A673 (cell line): ENCODE measurements around the gene HINT3. TPM values are rescaled to one million over a fixed set of nuclear protein-coding genes. Genes with fewer than 3 reads are reported as not detected.

Experiments
- BruUV-seq: library from RNA; stranded (reverse); fragments of 400-500 nt; replicated peaks from 2 replicates; lab custom pipeline; 2021; lab: Mats Ljungman, UMichigan
- CTCF ChIA-PET: fragments of 300-600 bp; sonication (Branson Sonifier 250); formaldehyde crosslinking; loops from one replicate; lab custom pipeline; 2022; ENCODE audit warnings: antibody characterized with exemption; lab: Charles Lee
- POLR2A ChIA-PET: fragments of 300-600 bp; sonication (Branson Sonifier 250); formaldehyde crosslinking; loops from one replicate; lab custom pipeline; 2022; ENCODE audit warnings: antibody characterized with exemption; ENCODE audit not compliant: low non-redundant PET; lab: Charles Lee
- DNase-seq: peaks from one replicate; pipeline ENCODE4 v3.0.0-alpha.2; 2015; ENCODE audit warnings: low spot score
- H3K27ac ChIP-seq: fragments of 200-600 bp; sonication (generic); 2 replicates; pipeline ENCODE4 v1.5.1; 2016; ENCODE audit warnings: mixed run types, low read depth, mild to moderate bottlenecking, mixed read lengths, antibody characterized with exemption, low read length; ENCODE audit not compliant: poor library complexity, severe bottlenecking
- H3K27me3 ChIP-seq: fragments of 200-600 bp; sonication (generic); replicated peaks from 2 replicates; pipeline ENCODE4 v1.6.1; 2017; ENCODE audit warnings: mixed run types, low read depth, mild to moderate bottlenecking, mixed read lengths, antibody characterized with exemption, low read length; ENCODE audit not compliant: insufficient read depth, poor library complexity
- H3K36me3 ChIP-seq: fragments of 200-600 bp; sonication (generic); 2 replicates; pipeline ENCODE4 v1.6.1; 2016; ENCODE audit warnings: mixed run types, mild to moderate bottlenecking, mixed read lengths, antibody characterized with exemption, low read length; ENCODE audit not compliant: insufficient read depth, poor library complexity, severe bottlenecking
- H3K4me1 ChIP-seq: fragments of 200-600 bp; sonication (generic); 2 replicates; pipeline ENCODE4 v1.6.1; 2017; ENCODE audit warnings: mixed run types, mild to moderate bottlenecking, mixed read lengths, antibody characterized with exemption, low read length; ENCODE audit not compliant: insufficient read depth, poor library complexity, severe bottlenecking
- H3K4me3 ChIP-seq: fragments of 200-600 bp; sonication (generic); 2 replicates; pipeline ENCODE4 v1.5.1; 2016; ENCODE audit warnings: low read depth, mixed run types, mild to moderate bottlenecking, mixed read lengths, low read length; ENCODE audit not compliant: poor library complexity, severe bottlenecking
- H3K9me3 ChIP-seq: fragments of 200-600 bp; sonication (generic); 2 replicates; pipeline ENCODE4 v1.6.1; 2016; ENCODE audit warnings: mixed run types, low read depth, mild to moderate bottlenecking, mixed read lengths, antibody characterized with exemption, low read length; ENCODE audit not compliant: poor library complexity, severe bottlenecking
- EZH2 ChIP-seq: fragments of 200-600 bp; sonication (generic); IDR thresholded peaks from 2 replicates; pipeline ENCODE4 v1.6.1; 2017; ENCODE audit warnings: borderline replicate concordance, low read depth, mild to moderate bottlenecking, mixed read lengths, antibody characterized with exemption, low read length; ENCODE audit not compliant: poor library complexity, severe bottlenecking
- intact Hi-C: fragments of 100-400 bp; cut with micrococcal nuclease; formaldehyde crosslinking; loops from one replicate; pipeline ENCODE4 v1.10.0; 2022; ENCODE audit not compliant: unreplicated experiment
- total RNA-seq: library from RNA; stranded (reverse); gene quantifications from 2 replicates; pipeline ENCODE4 v1.2.3, GENCODE V29; 2021
- TF ChIP-seq, protein P1 (sequence below): fragments of 300-800, 200-600 bp; sonication (generic); conservative IDR thresholded peaks from 2 replicates; pipeline ENCODE4 v1.5.1; 2017; ENCODE audit warnings: low read depth, mild to moderate bottlenecking, antibody characterized with exemption, low read length, moderate library complexity, mixed read lengths

The HINT3 gene
- total RNA-seq, 1 experiment from 2014 or later: 15.8 TPM

DNA sequence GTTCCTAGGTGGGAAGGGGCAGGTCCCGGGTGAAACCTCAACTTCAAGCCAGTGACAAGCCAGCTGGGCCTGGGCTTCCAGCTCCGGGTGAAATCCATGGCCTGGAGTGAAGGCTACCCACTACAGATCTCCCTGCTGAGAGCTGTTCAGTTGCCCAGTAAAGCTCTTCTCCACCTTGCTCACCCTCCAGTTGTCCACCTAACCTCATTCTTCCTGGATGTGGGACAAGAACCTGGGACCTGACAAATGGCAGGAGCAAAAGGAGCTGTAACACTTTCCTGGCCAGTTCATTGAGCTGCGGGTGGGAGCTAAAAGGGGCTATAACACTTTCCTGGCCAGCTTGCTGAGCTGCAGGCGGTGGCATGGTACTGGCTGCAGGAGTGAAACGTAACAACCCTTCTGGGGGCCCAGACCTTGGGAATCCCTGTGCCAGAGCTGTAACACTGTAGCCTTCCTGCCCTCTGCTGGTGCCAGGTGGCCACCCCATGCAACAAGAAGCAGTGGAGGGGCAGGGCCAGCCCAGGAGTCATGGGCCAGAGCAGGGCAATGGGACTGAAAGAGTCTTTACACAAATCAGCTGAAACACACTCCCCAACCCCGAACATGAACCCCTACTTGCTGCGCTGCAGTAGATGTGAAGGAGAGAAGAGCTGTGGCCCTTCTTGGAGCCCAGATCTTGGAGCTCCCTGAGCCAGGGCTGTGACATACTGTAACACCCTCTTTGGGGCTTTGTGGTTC lies 3.6 kb upstream of the HINT3 start:
- CTCF ChIA-PET: interaction anchor here (0.6 to 1.1 kb wide), 3 partner anchors 118 to 161 kb away, joined by 3 to 5 read pairs (median 3); no protein-coding TSS in a partner anchor
- Histone ChIP-seq H3K27me3 (no peaks in the 10 kb centered on the region), H3K4me1 (peaks cover 8% of the 10 kb centered on the region), H3K27ac (no peak overlapping the region), H3K36me3 (no peaks in the 10 kb centered on the region), H3K9me3 (no peaks in the 10 kb centered on the region), H3K4me3 (no peak overlapping the region)
- no TSS peak for BruUV-seq
- intact Hi-C loops: no loop called here
- POLR2A ChIA-PET: no interaction called here
- TF ChIP-seq, protein P1, sequence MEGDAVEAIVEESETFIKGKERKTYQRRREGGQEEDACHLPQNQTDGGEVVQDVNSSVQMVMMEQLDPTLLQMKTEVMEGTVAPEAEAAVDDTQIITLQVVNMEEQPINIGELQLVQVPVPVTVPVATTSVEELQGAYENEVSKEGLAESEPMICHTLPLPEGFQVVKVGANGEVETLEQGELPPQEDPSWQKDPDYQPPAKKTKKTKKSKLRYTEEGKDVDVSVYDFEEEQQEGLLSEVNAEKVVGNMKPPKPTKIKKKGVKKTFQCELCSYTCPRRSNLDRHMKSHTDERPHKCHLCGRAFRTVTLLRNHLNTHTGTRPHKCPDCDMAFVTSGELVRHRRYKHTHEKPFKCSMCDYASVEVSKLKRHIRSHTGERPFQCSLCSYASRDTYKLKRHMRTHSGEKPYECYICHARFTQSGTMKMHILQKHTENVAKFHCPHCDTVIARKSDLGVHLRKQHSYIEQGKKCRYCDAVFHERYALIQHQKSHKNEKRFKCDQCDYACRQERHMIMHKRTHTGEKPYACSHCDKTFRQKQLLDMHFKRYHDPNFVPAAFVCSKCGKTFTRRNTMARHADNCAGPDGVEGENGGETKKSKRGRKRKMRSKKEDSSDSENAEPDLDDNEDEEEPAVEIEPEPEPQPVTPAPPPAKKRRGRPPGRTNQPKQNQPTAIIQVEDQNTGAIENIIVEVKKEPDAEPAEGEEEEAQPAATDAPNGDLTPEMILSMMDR: peak; percentile 50
- TF ChIP-seq EZH2: no peak
- peak; percentile 60 for DNase-seq

DNA sequence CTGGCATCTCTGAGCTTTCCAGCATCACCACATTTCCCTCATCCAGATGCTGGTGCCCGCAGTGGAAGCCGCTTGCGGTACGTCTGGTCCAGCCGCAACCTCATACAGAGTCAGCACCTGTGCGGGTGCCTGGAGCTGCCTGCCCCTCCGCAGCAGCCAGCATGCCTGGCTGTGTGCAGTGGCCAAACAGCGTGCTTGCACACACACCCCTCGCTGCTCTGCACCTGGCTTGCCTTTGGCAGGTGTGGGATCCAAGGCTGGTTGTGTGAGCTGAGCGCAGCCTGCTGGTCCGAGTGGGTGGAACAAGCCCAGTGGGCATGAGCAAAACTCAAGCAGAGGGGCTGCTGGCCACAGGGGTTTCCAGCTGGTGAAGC lies 3.1 kb upstream of the HINT3 start:
- intact Hi-C loops: no loop called here
- no peak overlapping the region for H3K27ac ChIP-seq
- no peaks in the 10 kb centered on the region for H3K9me3 ChIP-seq
- ChIA-PET CTCF (interaction anchor here (0.6 to 1.1 kb wide), 3 partner anchors 118 to 162 kb away, joined by 3 to 5 read pairs (median 3); no protein-coding TSS in a partner anchor), POLR2A (no interaction called here)
- TF ChIP-seq, protein P1: no peak
- no peak for TF ChIP-seq EZH2
- peaks cover 13% of the 10 kb centered on the region for H3K4me1 ChIP-seq
- no peak overlapping the region for H3K4me3 ChIP-seq
- no peak for DNase-seq
- H3K36me3 ChIP-seq: no peaks in the 10 kb centered on the region
- BruUV-seq: no TSS peak
- no peaks in the 10 kb centered on the region for H3K27me3 ChIP-seq

DNA sequence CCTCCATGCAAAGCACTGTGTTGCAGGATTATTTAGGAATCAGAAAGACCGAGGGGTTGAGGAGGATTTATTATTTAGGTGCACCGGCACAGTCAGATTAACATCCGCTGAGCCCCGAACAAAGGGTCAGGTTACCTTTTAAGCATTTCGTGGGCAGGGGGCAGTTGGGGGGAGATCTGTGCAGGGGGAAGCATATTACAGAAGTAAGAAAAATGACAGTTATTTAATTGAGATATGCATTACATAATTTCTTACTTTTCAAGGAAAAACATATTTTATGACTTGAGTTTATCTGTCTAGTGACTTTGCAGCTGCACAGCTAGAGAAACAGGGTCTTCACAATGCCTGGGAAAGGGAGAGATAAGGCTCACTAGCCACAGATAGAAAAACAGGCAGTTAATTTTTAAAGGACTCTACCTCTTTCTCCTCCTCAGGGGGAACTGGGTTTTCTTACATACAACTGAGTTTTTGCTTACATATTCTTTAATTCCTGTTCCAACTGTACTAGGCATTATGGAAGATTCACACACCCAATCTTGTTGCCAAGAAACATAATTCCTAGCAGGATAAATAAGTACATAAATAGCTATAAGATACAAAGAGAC lies 1.7 kb upstream of the HINT3 start:
- no peak overlapping the region for H3K4me3 ChIP-seq
- no peaks in the 10 kb centered on the region for H3K9me3 ChIP-seq
- intact Hi-C loops: no loop called here
- no TSS peak for BruUV-seq
- H3K36me3 ChIP-seq: no peaks in the 10 kb centered on the region
- no peak overlapping the region for H3K27ac ChIP-seq
- TF ChIP-seq EZH2: no peak
- TF ChIP-seq, protein P1: no peak
- ChIA-PET POLR2A (no interaction called here), CTCF (interaction anchor here (0.6 kb wide), 1 partner anchor 97 kb away, joined by 5 read pairs; no protein-coding TSS in a partner anchor)
- no peak for DNase-seq
- H3K27me3 ChIP-seq: no peaks in the 10 kb centered on the region
- peaks cover 13% of the 10 kb centered on the region for H3K4me1 ChIP-seq
